ENCODE data around the gene SUN2. TPM values are rescaled to one million over a fixed set of nuclear protein-coding genes. Genes with fewer than 3 reads are reported as not detected.

The SUN2 gene
- total and polyA plus RNA-seq, 2 of the 8 experiments (the other 6 are each of a cell fraction or from before 2014, with no cell fraction given), result 5.1 to 10.5 TPM

- Histone ChIP-seq H2BK15ac (ENCODE audit: low read length) (no peak overlapping the region), H2AFZ (ENCODE audit: low read length) (no peak overlapping the region), H3K79me1 (ENCODE audit: low read depth, low read length) (no peaks in the 10 kb centered on the region), H3K4ac (replicated peaks; ENCODE audit: insufficient read length, low read depth, low read length) (no peak overlapping the region), H3K36me3 (ENCODE audit: control insufficient read depth in 2 of 4, insufficient read depth in 4 of 4, low read length in 3 of 4) (peaks cover 30 to 78% (median 70%) of the 10 kb centered on the region in 4 experiments), H2BK20ac (ENCODE audit: low read length) (no peak overlapping the region), H2AK5ac (ENCODE audit: low read depth, low read length) (no peak overlapping the region), H4K8ac (ENCODE audit: extremely low read depth, insufficient read depth, low read length) (no peak overlapping the region), H3K27me3 (replicated peaks in 1 of 4; ENCODE audit: control insufficient read depth in 3 of 4, extremely low read depth in 1 of 4, insufficient read depth in 3 of 4, low read length in 3 of 4) (no peaks in the 10 kb centered on the region), H2BK120ac (replicated peaks; ENCODE audit: low read depth, low read length) (no peak overlapping the region), H3K14ac (ENCODE audit: insufficient read length) (no peak overlapping the region), H3K23me2 (ENCODE audit: low read depth, low read length) (no peaks in the 10 kb centered on the region), H3K18ac (ENCODE audit: extremely low read depth, low read length) (no peak overlapping the region), H3K56ac (replicated peaks; ENCODE audit: insufficient read length, low read depth, low read length) (no peak overlapping the region), H4K5ac (ENCODE audit: insufficient read length, low read depth, low read length) (no peak overlapping the region), H2BK5ac (ENCODE audit: low read depth, low read length) (no peak overlapping the region), H3K79me2 (ENCODE audit: control insufficient read depth in 1 of 2, insufficient read depth in 2 of 2, low read length in 2 of 2) (no peaks in the 10 kb centered on the region), H3K4me3 (ENCODE audit: extremely low read depth in 1 of 4, insufficient read depth in 2 of 4, low read depth in 3 of 4, low read length in 4 of 4) (no peak overlapping the region), H3K4me2 (ENCODE audit: insufficient read depth in 1 of 2, low read depth in 2 of 2, low read length in 2 of 2) (no peak overlapping the region), H3K9ac (replicated peaks in 1 of 4; ENCODE audit: extremely low read depth in 1 of 4, low read depth in 3 of 4, low read length in 3 of 4) (no peak overlapping the region), H3K23ac (ENCODE audit: insufficient read length) (no peak overlapping the region), H4K91ac (replicated peaks; ENCODE audit: insufficient read length, low read length) (no peak overlapping the region), H3K9me3 (ENCODE audit: insufficient read depth in 2 of 2, low read depth in 1 of 2, low read length in 1 of 2) (no peaks in the 10 kb centered on the region), H2BK12ac (ENCODE audit: low read depth, low read length) (no peak overlapping the region), H4K20me1 (replicated peaks in 1 of 2; ENCODE audit: control insufficient read depth in 1 of 2, insufficient read depth in 2 of 2, low read length in 2 of 2) (peaks cover 12 to 22% of the 10 kb centered on the region in 2 experiments), H3K27ac (ENCODE audit: low read depth, low read length) (no peak overlapping the region), H3K4me1 (replicated peaks in 1 of 4; ENCODE audit: control insufficient read depth in 3 of 4, insufficient read depth in 4 of 4, low read length in 3 of 4) (no peaks in the 10 kb centered on the region)
- DNase-seq (ENCODE audit: low read depth in 1 of 2, low spot score in 2 of 2) (no peak), FAIRE-seq (no peak)
- TF ChIP-seq RBBP5 (IDR thresholded peaks at IDR 0.05; ENCODE audit: borderline replicate concordance, low read depth, low read length) (no peak), BACH1 (IDR thresholded peaks at IDR 0.05; ENCODE audit: low read length) (no peak)
- CTCF ChIA-PET (ENCODE audit: partially characterized antibody), result interaction anchor here (0.5 to 10.1 kb wide), 5 partner anchors 10 to 130 kb away, joined by 3 to 124 read pairs (median 3); partner anchors contain the start of gene TOMM22
- POLR2A ChIA-PET (ENCODE audit: partially characterized antibody), result interaction anchor here (1.0 to 2.0 kb wide), 4 partner anchors 11 to 48 kb away, joined by 3 to 7 read pairs (median 3); partner anchors contain the start of gene TOMM22
- WGBS, 2 experiments (ENCODE audit: extremely low coverage in 1 of 2, insufficient coverage in 1 of 2, insufficient read length in 1 of 2, insufficient replicate concordance in 2 of 2, low coverage in 1 of 2, low lambda C conversion rate in 2 of 2, missing lambda C conversion rate in 1 of 2), result 91% methylated on average over 18 of the region's 18 CpGs; no CpG with 5 or more reads in 1 of the 2 experiments
Measured at GRCh38 chr22:38728871-38729796, 26.7 kb downstream of the SUN2 start.
